SK-N-MC (cell line): ENCODE data around the gene OR2A7.
"Not testable (repeated sequence)": the region's sequence is repeated elsewhere in the genome, so short reads cannot be mapped to it uniquely, and the experiment has no call there.

Experiments
- EZH2 ChIP-seq: fragments of 200-600 bp; sonication (generic); IDR thresholded peaks from one replicate; pipeline ENCODE4 v1.6.1; 2017; ENCODE audit warnings: antibody characterized with exemption
- FOXP2 ChIP-seq: optimal IDR thresholded peaks from 2 replicates; pipeline ENCODE3; 2011; ENCODE audit warnings: mild to moderate bottlenecking, moderate library complexity; ENCODE audit not compliant: insufficient read depth; ENCODE audit errors: extremely low read length, control extremely low read depth
- POLR2AphosphoS5 ChIP-seq: IDR thresholded peaks from 2 replicates; pipeline ENCODE4 v1.6.1; 2012; ENCODE audit warnings: mild to moderate bottlenecking, low read depth, low read length, borderline replicate concordance

DNA sequence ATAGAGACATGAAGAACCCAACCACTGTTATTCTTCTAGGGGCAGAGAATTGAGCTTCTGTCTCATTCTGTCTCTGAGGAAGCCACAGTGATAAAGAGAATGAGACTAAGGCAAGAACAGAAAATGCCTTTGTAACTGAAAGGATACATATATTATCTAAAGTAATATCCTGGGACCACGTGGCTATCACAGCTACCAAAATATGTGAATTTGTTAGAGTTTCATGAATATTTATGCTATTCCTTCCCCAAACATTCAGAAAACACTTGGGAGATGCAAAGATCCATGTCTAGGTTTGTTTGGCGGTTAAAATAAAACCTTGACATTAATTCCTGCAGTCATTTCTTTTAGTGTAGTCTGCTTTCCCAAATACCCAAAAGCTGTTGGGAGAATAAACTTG lies 2.5 kb downstream of the OR2A7 start:
- not testable (repeated sequence) for TF ChIP-seq EZH2, POLR2AphosphoS5, FOXP2
